ENCODE results near the gene NSUN2.

- TF ChIP-seq CTCF (IDR thresholded peaks at IDR 0.05) (no peak), POLR2A (IDR thresholded peaks at IDR 0.05; ENCODE audit: low read depth) (no peak), POLR2AphosphoS5 (IDR thresholded peaks at IDR 0.05) (no peak)
Measured at GRCh38 chr5:6556802-6557102, 76.1 kb downstream of the NSUN2 start.

All from esophagus muscularis mucosa (tissue), 3 donors.